Measurements from ENCODE around the gene ASIC4. TPM values are rescaled to one million over a fixed set of nuclear protein-coding genes. Genes with fewer than 3 reads are reported as not detected.
A peak's percentile ranks its signal among the peaks of the same experiment; 100 is the strongest.

Gene ASIC4
- total and polyA plus RNA-seq, 2 of the 8 experiments (the other 6 are each of a cell fraction or from before 2014, with no cell fraction given): 0.12 to 0.22 TPM

DNA sequence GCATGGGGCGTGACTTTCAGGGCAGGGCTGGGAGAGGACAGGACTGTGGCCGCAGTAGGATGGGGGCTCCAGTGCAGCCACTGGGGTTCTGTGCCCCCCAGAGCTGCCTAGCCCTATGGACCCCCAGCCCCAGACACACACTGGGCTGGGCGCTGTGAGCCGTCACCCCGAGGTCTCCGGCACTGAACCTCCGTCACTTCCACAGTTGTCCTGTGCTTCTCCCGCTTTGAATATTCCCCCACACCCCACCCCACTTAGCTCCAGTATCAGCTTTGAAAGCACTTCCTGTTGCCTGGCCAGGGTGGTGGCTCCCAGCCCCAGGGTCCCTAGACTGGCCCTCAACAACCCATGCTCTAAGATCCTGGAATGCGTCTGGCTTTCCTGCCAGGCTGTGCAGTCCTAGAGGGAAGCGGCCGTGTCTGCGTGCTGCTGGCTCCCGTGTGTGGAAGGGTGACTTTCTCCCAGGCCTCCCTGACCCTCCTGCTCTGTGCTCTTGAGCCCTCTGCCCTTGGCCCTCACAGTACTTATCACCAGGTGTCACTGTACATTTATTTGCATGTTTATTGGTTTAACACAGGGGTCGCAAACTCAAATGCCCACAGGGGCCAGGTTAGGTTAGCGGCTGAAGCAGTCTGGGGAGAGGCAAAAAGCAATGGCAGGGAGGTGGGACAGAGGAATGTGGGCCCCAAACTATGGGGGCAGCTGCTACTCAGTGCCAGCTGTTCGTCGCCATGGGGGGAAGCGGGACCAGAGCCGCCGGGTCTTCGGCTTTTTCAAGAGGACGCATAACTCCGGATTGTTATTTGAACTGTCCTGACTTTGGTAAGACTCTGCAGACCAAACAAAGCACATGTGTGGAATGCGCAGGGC, 47.1 kb downstream of the ASIC4 start (continued):
- TF ChIP-seq RAD21 (IDR thresholded peaks at IDR 0.05 in 1 of 2, conservative IDR thresholded peaks at IDR 0.05 in 1 of 2; ENCODE audit: low read depth in 2 of 2, low read length in 2 of 2): no peak
- TF ChIP-seq POLR2AphosphoS5 (IDR thresholded peaks at IDR 0.05; ENCODE audit: low read depth, low read length): peak; percentile 46; the same call in 1 of the 2 replicates
- no peak for TF ChIP-seq TAF1 (IDR thresholded peaks at IDR 0.05; ENCODE audit: low read depth, low read length)
- no peak for TF ChIP-seq EGR1 (IDR thresholded peaks at IDR 0.05; ENCODE audit: borderline replicate concordance, low read depth, low read length)
